SK-N-SH treated with all-trans-retinoic acid at 6 μM for 48 hours (cell line): ENCODE data around the gene ABCB11.

Experiments used
- ATAC-seq: fragments of 200-7000 bp; cut with Tn5 transposase; 3 replicates; pipeline ENCODE4 v1.9.1; 2020; ENCODE audit warnings: mild to moderate bottlenecking, moderate library complexity
- ARNTL ChIP-seq: fragments of 450-650 bp; formaldehyde crosslinking; IDR thresholded peaks from 2 replicates; pipeline ENCODE4 v1.5.0; 2020; ENCODE audit warnings: low read depth, mild to moderate bottlenecking, moderate library complexity, borderline replicate concordance
- BACH2 ChIP-seq: fragments of 250-450 bp; sonication (Bioruptor Pico); IDR thresholded peaks from 2 replicates; pipeline ENCODE4 v1.9.0; 2021; ENCODE audit warnings: mild to moderate bottlenecking, borderline replicate concordance
- CSDC2 ChIP-seq: fragments of 250-450 bp; sonication (Bioruptor Pico); IDR thresholded peaks from 2 replicates; pipeline ENCODE4 v1.5.0; 2020; ENCODE audit warnings: mild to moderate bottlenecking, moderate library complexity
- CSRNP3 ChIP-seq: fragments of 250-450 bp; sonication (Bioruptor Pico); IDR thresholded peaks from 2 replicates; pipeline ENCODE4 v1.5.1; 2021; ENCODE audit warnings: mild to moderate bottlenecking, moderate library complexity
- ESRRG ChIP-seq: fragments of 250-450 bp; sonication (Bioruptor Pico); IDR thresholded peaks from 2 replicates; pipeline ENCODE4 v1.6.1; 2021; ENCODE audit warnings: mild to moderate bottlenecking
- GLIS3 ChIP-seq: fragments of 250-450 bp; sonication (Bioruptor Pico); IDR thresholded peaks from 2 replicates; pipeline ENCODE4 v1.5.0; 2020; ENCODE audit warnings: mild to moderate bottlenecking, moderate library complexity
- ISL1 ChIP-seq: fragments of 250-450 bp; sonication (Bioruptor Pico); IDR thresholded peaks from 2 replicates; pipeline ENCODE4 v2.1.2; 2022; ENCODE audit warnings: mild to moderate bottlenecking, moderate library complexity
- OSR1 ChIP-seq: fragments of 250-450 bp; sonication (Bioruptor Pico); IDR thresholded peaks from 2 replicates; pipeline ENCODE4 v1.8.0; 2022; ENCODE audit warnings: moderate library complexity, mild to moderate bottlenecking, inconsistent platforms
- POU6F1 ChIP-seq: fragments of 250-450 bp; sonication (Bioruptor Pico); IDR thresholded peaks from 2 replicates; pipeline ENCODE4 v1.8.0; 2021; ENCODE audit warnings: low read depth, mild to moderate bottlenecking, moderate library complexity, borderline replicate concordance
- RARB ChIP-seq: fragments of 250-450 bp; sonication (Bioruptor Pico); IDR thresholded peaks from 2 replicates; pipeline ENCODE4 v1.8.0; 2021; ENCODE audit warnings: mild to moderate bottlenecking, moderate library complexity
- SNAI2 ChIP-seq: fragments of 250-450 bp; sonication (Bioruptor Pico); IDR thresholded peaks from 2 replicates; pipeline ENCODE4 v1.5.0; 2020; ENCODE audit warnings: mild to moderate bottlenecking, moderate library complexity
- TCF4 ChIP-seq: fragments of 250-450 bp; sonication (Bioruptor Pico); IDR thresholded peaks from 2 replicates; pipeline ENCODE4 v1.8.0; 2021; ENCODE audit warnings: mild to moderate bottlenecking, moderate library complexity, borderline replicate concordance
- TOX ChIP-seq: fragments of 250-450 bp; sonication (Bioruptor Pico); IDR thresholded peaks from 2 replicates; pipeline ENCODE4 v1.8.0; 2021; ENCODE audit warnings: mild to moderate bottlenecking, moderate library complexity, borderline replicate concordance
- TSHZ2 ChIP-seq: fragments of 250-450 bp; sonication (Bioruptor Pico); IDR thresholded peaks from 2 replicates; pipeline ENCODE4 v1.5.0; 2020; ENCODE audit warnings: mild to moderate bottlenecking, moderate library complexity
- ZC3H10 ChIP-seq: fragments of 250-450 bp; sonication (Bioruptor Pico); IDR thresholded peaks from 2 replicates; pipeline ENCODE4 v1.5.1; 2021; ENCODE audit warnings: mild to moderate bottlenecking, moderate library complexity
- ZFP3 ChIP-seq: fragments of 250-450 bp; sonication (Bioruptor Pico); IDR thresholded peaks from 2 replicates; pipeline ENCODE4 v1.5.0; 2020; ENCODE audit warnings: mild to moderate bottlenecking, moderate library complexity
- ZFP30 ChIP-seq: fragments of 450-650 bp; formaldehyde crosslinking; IDR thresholded peaks from 2 replicates; pipeline ENCODE4 v1.5.0; 2022; ENCODE audit warnings: mild to moderate bottlenecking, moderate library complexity
- ZNF565 ChIP-seq: fragments of 450-650 bp; formaldehyde crosslinking; conservative IDR thresholded peaks from 2 replicates; pipeline ENCODE4 v1.5.0; 2020; ENCODE audit warnings: low read depth, mild to moderate bottlenecking, moderate library complexity
- ZNF70 ChIP-seq: fragments of 450-650 bp; formaldehyde crosslinking; IDR thresholded peaks from 2 replicates; pipeline ENCODE4 v1.5.0; 2020; ENCODE audit warnings: mild to moderate bottlenecking, moderate library complexity
- ZNF8 ChIP-seq: fragments of 450-650 bp; formaldehyde crosslinking; IDR thresholded peaks from 2 replicates; pipeline ENCODE4 v1.5.0; 2020; ENCODE audit warnings: mild to moderate bottlenecking, moderate library complexity
- TF ChIP-seq, protein P1 (sequence below): fragments of 250-450 bp; sonication (Bioruptor Pico); IDR thresholded peaks from 2 replicates; pipeline ENCODE4 v1.8.0; 2020; ENCODE audit warnings: mild to moderate bottlenecking, moderate library complexity, borderline replicate concordance
- TF ChIP-seq, protein P2 (sequence below): fragments of 250-450 bp; sonication (Bioruptor Pico); IDR thresholded peaks from 2 replicates; pipeline ENCODE4 v1.5.1; 2020; ENCODE audit warnings: low read depth, mild to moderate bottlenecking, moderate library complexity

Gene ABCB11

DNA sequence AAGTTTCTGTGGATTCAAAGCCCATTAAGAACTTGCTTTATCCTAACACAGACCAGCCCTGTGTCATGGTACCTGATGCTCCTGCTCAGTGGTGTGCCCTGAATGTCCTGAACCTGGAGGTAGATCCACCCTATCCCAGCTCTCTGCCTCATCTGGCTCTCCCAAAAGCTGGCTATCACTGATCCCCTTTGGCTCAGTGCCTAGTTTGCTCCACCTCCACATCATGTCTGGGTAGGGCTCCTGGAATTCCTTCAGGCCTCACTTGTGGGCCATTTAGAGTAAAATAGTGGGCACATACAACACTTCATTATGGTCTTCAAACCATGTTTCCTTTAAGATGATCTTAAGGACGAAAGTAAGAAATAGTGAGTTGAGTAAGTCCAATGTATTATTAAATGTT lies 4.8 kb upstream of the ABCB11 start:
- TF ChIP-seq, protein P1, sequence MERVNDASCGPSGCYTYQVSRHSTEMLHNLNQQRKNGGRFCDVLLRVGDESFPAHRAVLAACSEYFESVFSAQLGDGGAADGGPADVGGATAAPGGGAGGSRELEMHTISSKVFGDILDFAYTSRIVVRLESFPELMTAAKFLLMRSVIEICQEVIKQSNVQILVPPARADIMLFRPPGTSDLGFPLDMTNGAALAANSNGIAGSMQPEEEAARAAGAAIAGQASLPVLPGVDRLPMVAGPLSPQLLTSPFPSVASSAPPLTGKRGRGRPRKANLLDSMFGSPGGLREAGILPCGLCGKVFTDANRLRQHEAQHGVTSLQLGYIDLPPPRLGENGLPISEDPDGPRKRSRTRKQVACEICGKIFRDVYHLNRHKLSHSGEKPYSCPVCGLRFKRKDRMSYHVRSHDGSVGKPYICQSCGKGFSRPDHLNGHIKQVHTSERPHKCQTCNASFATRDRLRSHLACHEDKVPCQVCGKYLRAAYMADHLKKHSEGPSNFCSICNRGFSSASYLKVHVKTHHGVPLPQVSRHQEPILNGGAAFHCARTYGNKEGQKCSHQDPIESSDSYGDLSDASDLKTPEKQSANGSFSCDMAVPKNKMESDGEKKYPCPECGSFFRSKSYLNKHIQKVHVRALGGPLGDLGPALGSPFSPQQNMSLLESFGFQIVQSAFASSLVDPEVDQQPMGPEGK = no peak
- no peak for TF ChIP-seq CSRNP3
- TF ChIP-seq GLIS3 (CRISPR knock-in tag) = no peak
- no peak for TF ChIP-seq ZNF565 (CRISPR knock-in tag)
- no peak for TF ChIP-seq ZC3H10 (CRISPR knock-in tag)
- no peak for TF ChIP-seq TSHZ2
- TF ChIP-seq ZFP30 (CRISPR knock-in tag) = no peak
- TF ChIP-seq ARNTL (CRISPR knock-in tag) = no peak
- TF ChIP-seq SNAI2 (CRISPR knock-in tag) = no peak
- TF ChIP-seq ZNF8 (CRISPR knock-in tag) = no peak
- no peak for TF ChIP-seq POU6F1 (CRISPR knock-in tag)
- TF ChIP-seq ZFP3 (CRISPR knock-in tag) = no peak
- no peak for TF ChIP-seq TOX
- TF ChIP-seq CSDC2 = no peak
- TF ChIP-seq ZNF70 (CRISPR knock-in tag) = no peak
- TF ChIP-seq TCF4 (CRISPR knock-in tag) = no peak
- no peak for TF ChIP-seq RARB (CRISPR knock-in tag)
- no peak for TF ChIP-seq ESRRG
- no peak for TF ChIP-seq ISL1 (CRISPR knock-in tag)
- no peak for ATAC-seq

- TF ChIP-seq, protein P2, sequence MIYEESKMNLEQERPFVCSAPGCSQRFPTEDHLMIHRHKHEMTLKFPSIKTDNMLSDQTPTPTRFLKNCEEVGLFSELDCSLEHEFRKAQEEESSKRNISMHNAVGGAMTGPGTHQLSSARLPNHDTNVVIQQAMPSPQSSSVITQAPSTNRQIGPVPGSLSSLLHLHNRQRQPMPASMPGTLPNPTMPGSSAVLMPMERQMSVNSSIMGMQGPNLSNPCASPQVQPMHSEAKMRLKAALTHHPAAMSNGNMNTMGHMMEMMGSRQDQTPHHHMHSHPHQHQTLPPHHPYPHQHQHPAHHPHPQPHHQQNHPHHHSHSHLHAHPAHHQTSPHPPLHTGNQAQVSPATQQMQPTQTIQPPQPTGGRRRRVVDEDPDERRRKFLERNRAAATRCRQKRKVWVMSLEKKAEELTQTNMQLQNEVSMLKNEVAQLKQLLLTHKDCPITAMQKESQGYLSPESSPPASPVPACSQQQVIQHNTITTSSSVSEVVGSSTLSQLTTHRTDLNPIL = no peak
- TF ChIP-seq CSRNP3 (no peak), TCF4 (CRISPR knock-in tag) (no peak), ZC3H10 (CRISPR knock-in tag) (no peak), ZNF565 (CRISPR knock-in tag) (no peak), BACH2 (no peak), CSDC2 (no peak), POU6F1 (CRISPR knock-in tag) (no peak), SNAI2 (CRISPR knock-in tag) (no peak), ESRRG (no peak), OSR1 (no peak), ZFP30 (CRISPR knock-in tag) (no peak), TSHZ2 (no peak)
- TF ChIP-seq, protein P1 = no peak
- TF ChIP-seq, all 23 proteins: peak for 0
- ATAC-seq = no peak
Observed at GRCh38 chr2:169034984-169035544, 3.9 kb upstream of the ABCB11 start.
